Measurements from ENCODE around the gene C11orf97. TPM values are rescaled to one million over a fixed set of nuclear protein-coding genes. Genes with fewer than 3 reads are reported as not detected.
A peak's percentile ranks its signal among the peaks of the same experiment; 100 is the strongest.

Gene C11orf97
- total and polyA plus RNA-seq, 2 of the 8 experiments (the other 6 are each of a cell fraction or from before 2014, with no cell fraction given), result not detected

- TF ChIP-seq CTCF (IDR thresholded peaks at IDR 0.05; ENCODE audit: control extremely low read depth in 1 of 3, insufficient read depth in 1 of 3, low read depth in 1 of 3, low read length in 3 of 3) (no peak), RFX5 (IDR thresholded peaks at IDR 0.05; ENCODE audit: borderline replicate concordance, low read depth, low read length) (no peak), RXRA (IDR thresholded peaks at IDR 0.05; ENCODE audit: insufficient read depth, low read depth, low read length) (no peak), TEAD4 (IDR thresholded peaks at IDR 0.05; ENCODE audit: low read depth, low read length) (no peak), RNF2 (IDR thresholded peaks at IDR 0.05; ENCODE audit: borderline replicate concordance, low read depth, low read length, missing control alignments, poor library complexity, severe bottlenecking) (no peak), KDM4A (IDR thresholded peaks at IDR 0.05; ENCODE audit: low read depth, low read length, severe bottlenecking) (peak; percentile 5), CEBPB (IDR thresholded peaks at IDR 0.05; ENCODE audit: low read depth, low read length) (no peak), TAF1 (IDR thresholded peaks at IDR 0.05; ENCODE audit: low read depth, low read length) (no peak), MAFK (IDR thresholded peaks at IDR 0.05; ENCODE audit: low read depth, low read length) (no peak), MAX (IDR thresholded peaks at IDR 0.05) (peak; percentile 76), POLR2AphosphoS5 (IDR thresholded peaks at IDR 0.05; ENCODE audit: low read depth, low read length) (no peak), CTBP2 (IDR thresholded peaks at IDR 0.05; ENCODE audit: borderline replicate concordance, insufficient read depth, insufficient read length, low read length) (no peak), POLR2A (IDR thresholded peaks at IDR 0.05; ENCODE audit: control extremely low read depth in 1 of 2, low read depth in 2 of 2, low read length in 2 of 2) (no peak), CBX8 (IDR thresholded peaks at IDR 0.05; ENCODE audit: borderline replicate concordance, low read depth, low read length) (no peak), SUZ12 (IDR thresholded peaks at IDR 0.05; ENCODE audit: low read length) (peak; percentile 52; the same call in 1 of the 2 replicates), RBBP5 (IDR thresholded peaks at IDR 0.05; ENCODE audit: borderline replicate concordance, low read depth, low read length) (no peak), CHD1 (IDR thresholded peaks at IDR 0.05; ENCODE audit: low read depth, low read length) (no peak), PHF8 (conservative IDR thresholded peaks at IDR 0.05; ENCODE audit: low read depth, low read length) (no peak), CBX5 (IDR thresholded peaks at IDR 0.05; ENCODE audit: low read depth, low read length) (no peak), NRF1 (IDR thresholded peaks at IDR 0.05; ENCODE audit: low read depth, low read length) (no peak), SIX5 (IDR thresholded peaks at IDR 0.05; ENCODE audit: low read depth, low read length) (no peak)
These were observed 33.3 kb downstream of the C11orf97 start (continued) for GRCh38 chr11:94545264-94546161.

All from H1 (cell line).